ENCODE measurements around the gene ACAP3.

DNA sequence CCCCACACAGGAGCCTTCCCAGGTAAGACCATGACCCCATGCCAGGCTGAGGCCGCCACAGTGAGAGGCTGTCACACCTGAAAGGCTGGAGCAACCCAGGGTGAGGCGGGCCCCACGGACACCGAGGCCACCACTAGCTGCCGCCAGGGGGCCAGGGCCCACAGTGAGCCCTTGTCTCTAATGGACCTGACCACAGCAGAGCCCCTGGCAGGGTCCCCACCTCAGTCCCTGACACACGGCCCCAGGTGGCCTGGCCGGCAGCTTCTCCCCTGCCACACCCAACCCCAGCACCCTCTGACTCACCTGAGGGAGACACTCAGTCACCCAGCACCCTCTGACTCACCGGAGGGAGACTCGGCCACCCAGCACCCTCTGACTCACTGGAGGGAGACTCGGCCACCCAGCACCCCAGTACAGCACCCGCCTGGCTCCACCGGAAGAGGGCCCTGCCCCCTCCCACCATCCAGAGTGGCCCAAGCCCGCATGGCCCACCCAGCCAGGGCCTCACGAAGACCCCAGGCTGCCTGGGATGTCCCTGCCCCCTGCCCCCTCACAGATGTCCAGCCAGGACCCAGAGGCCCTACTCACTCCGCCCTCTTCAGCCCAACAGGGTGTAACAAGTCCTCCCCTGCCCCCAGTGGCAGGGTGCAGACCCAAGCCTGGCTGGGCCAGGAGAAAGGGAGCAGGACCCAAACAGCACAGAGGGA is 37.1 kb upstream of the ACAP3 start:
- TF ChIP-seq EGR1 (IDR thresholded peaks at IDR 0.05) (no peak), MAX (IDR thresholded peaks at IDR 0.05) (no peak)
- TF ChIP-seq, protein P1, sequence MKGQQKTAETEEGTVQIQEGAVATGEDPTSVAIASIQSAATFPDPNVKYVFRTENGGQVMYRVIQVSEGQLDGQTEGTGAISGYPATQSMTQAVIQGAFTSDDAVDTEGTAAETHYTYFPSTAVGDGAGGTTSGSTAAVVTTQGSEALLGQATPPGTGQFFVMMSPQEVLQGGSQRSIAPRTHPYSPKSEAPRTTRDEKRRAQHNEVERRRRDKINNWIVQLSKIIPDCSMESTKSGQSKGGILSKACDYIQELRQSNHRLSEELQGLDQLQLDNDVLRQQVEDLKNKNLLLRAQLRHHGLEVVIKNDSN (IDR thresholded peaks at IDR 0.05): no peak
- TF ChIP-seq, protein P2, sequence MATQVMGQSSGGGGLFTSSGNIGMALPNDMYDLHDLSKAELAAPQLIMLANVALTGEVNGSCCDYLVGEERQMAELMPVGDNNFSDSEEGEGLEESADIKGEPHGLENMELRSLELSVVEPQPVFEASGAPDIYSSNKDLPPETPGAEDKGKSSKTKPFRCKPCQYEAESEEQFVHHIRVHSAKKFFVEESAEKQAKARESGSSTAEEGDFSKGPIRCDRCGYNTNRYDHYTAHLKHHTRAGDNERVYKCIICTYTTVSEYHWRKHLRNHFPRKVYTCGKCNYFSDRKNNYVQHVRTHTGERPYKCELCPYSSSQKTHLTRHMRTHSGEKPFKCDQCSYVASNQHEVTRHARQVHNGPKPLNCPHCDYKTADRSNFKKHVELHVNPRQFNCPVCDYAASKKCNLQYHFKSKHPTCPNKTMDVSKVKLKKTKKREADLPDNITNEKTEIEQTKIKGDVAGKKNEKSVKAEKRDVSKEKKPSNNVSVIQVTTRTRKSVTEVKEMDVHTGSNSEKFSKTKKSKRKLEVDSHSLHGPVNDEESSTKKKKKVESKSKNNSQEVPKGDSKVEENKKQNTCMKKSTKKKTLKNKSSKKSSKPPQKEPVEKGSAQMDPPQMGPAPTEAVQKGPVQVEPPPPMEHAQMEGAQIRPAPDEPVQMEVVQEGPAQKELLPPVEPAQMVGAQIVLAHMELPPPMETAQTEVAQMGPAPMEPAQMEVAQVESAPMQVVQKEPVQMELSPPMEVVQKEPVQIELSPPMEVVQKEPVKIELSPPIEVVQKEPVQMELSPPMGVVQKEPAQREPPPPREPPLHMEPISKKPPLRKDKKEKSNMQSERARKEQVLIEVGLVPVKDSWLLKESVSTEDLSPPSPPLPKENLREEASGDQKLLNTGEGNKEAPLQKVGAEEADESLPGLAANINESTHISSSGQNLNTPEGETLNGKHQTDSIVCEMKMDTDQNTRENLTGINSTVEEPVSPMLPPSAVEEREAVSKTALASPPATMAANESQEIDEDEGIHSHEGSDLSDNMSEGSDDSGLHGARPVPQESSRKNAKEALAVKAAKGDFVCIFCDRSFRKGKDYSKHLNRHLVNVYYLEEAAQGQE (IDR thresholded peaks at IDR 0.05; ENCODE audit: low read depth): no peak

All from Ishikawa (cell line).